HepG2 (cell line): Measurements from ENCODE around the gene GTF2F1. TPM values are rescaled to one million over a fixed set of nuclear protein-coding genes. Genes with fewer than 3 reads are reported as not detected.

ENCODE experiments used
- DRAP1 ChIP-seq: IDR thresholded peaks from 2 replicates; pipeline ENCODE4 v1.6.1; 2016; ENCODE audit warnings: missing genetic modification reagents, missing compliant biosample characterization
- HDAC6 ChIP-seq: fragments of 200-600 bp; sonication (generic); IDR thresholded peaks from 2 replicates; pipeline ENCODE4 v1.7.0; 2017; ENCODE audit warnings: mild to moderate bottlenecking, antibody characterized with exemption, low read length, low read depth
- NFAT5 ChIP-seq: sonication (generic); formaldehyde crosslinking; IDR thresholded peaks from 2 replicates; pipeline ENCODE4 v1.4.0; 2020; ENCODE audit warnings: missing genetic modification reagents
- RBFOX2 ChIP-seq: fragments of 200-400 bp; formaldehyde crosslinking; IDR thresholded peaks from 2 replicates; pipeline ENCODE4 v1.6.1; 2017; ENCODE audit warnings: low read depth, mild to moderate bottlenecking, low read length
- SMARCE1 ChIP-seq: fragments of 450-650 bp; IDR thresholded peaks from 2 replicates; pipeline ENCODE4 v1.6.1; 2017; ENCODE audit warnings: borderline replicate concordance
- SNAPC2 ChIP-seq: sonication (generic); formaldehyde crosslinking; IDR thresholded peaks from 2 replicates; pipeline ENCODE4 v1.8.1; 2022; ENCODE audit warnings: mild to moderate bottlenecking, missing genetic modification reagents
- SNAPC4 ChIP-seq: sonication (generic); formaldehyde crosslinking; IDR thresholded peaks from 2 replicates; pipeline ENCODE4 v1.4.0; 2020; ENCODE audit warnings: mild to moderate bottlenecking, missing genetic modification reagents
- ZMYM4 ChIP-seq: sonication (generic); formaldehyde crosslinking; IDR thresholded peaks from 2 replicates; pipeline ENCODE4 v1.8.1; 2023; ENCODE audit warnings: mild to moderate bottlenecking, missing genetic modification reagents
- ZNF34 ChIP-seq: sonication (generic); formaldehyde crosslinking; IDR thresholded peaks from 2 replicates; pipeline ENCODE4 v1.4.0; 2020; ENCODE audit warnings: mild to moderate bottlenecking, missing genetic modification reagents, borderline replicate concordance
- polyA plus RNA-seq, 8 experiments: library from polyadenylated mRNA; depleted of rRNA in 3 of 8; stranded (reverse) in 7 of 8; unstranded in 1 of 8; fragments of >200 nt; fragmentation: Illumina TruSeq in 4 of 8; extraction: Trizol in 4 of 8; gene quantifications; 2 replicates each; pipeline versions ENCODE4 v1.2.1 to v1.2.3, GENCODE V29; 2011 to 2016; ENCODE audit warnings: low read depth in 4 of 8, missing spikeins in 1 of 8, mixed read lengths in 1 of 8; ENCODE audit not compliant: insufficient read depth in 1 of 8
- total RNA-seq, 5 experiments: library from RNA; depleted of rRNA; stranded (reverse); fragments of >200 nt; fragmentation: Illumina TruSeq; extraction: Trizol; gene quantifications; 2 replicates each; pipeline ENCODE4 v1.2.3, GENCODE V29; 2016; ENCODE audit warnings: low read depth in 1 of 5
- TF ChIP-seq, protein P1 (sequence below): sonication (generic); formaldehyde crosslinking; IDR thresholded peaks from 2 replicates; pipeline ENCODE4 v1.9.0; 2021; ENCODE audit warnings: missing genetic modification reagents, borderline replicate concordance
- TF ChIP-seq, protein P2 (sequence below): sonication (generic); formaldehyde crosslinking; IDR thresholded peaks from 2 replicates; pipeline ENCODE4 v1.4.0; 2020; ENCODE audit warnings: low read depth, missing genetic modification reagents

GTF2F1 gene
- total and polyA plus RNA-seq, 2 of the 13 experiments (the other 11 are each of a cell fraction or from before 2014, with no cell fraction given) = 27.8 to 34.1 TPM

DNA sequence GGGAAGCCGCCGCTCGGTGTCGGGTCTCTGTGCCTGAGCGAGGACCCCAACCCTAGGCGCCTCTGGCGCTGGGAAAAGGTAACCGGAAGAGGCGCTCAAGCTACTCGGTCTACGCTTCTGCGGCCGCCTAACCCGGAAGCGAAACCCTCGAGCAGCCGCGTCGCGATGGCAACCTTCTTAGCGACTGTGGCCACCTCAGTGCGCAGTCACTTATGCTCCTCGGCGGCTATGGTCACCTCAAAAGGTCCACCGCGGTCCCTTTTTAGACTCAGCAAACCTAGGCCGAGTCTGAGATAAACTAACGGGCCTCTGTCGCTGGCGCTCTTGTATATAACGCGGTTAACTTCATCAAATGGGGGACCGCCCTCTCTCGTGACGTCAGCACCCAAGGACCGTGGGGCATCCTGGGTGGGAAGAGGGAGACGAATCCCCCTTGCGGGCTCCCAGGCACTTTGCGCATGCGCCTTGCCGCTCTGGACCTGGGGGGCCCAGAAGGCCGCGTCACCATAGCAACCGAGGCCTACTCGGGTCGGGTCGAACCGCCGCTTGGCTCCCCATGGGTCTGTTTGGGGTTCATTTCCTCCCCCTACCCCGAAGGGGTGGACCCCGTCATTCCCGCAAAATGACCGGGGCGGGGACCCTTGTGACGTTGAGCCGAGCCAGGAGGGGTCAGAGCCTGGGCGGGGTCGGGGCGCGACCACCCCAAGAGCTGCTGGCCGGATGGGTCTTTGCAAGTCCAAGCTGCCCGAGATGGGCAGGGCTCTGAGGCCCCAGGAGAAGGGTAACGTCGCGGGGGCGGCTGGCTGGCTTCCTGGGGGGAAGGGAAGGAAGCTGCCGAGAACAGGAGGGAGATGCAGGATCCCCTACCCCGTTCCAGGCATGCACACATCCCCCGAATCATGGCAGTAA, at the start of gene GTF2F1 (continued):
- TF ChIP-seq, protein P1, sequence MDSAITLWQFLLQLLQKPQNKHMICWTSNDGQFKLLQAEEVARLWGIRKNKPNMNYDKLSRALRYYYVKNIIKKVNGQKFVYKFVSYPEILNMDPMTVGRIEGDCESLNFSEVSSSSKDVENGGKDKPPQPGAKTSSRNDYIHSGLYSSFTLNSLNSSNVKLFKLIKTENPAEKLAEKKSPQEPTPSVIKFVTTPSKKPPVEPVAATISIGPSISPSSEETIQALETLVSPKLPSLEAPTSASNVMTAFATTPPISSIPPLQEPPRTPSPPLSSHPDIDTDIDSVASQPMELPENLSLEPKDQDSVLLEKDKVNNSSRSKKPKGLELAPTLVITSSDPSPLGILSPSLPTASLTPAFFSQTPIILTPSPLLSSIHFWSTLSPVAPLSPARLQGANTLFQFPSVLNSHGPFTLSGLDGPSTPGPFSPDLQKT (CRISPR knock-in tag) = no peak
- TF ChIP-seq, protein P2, sequence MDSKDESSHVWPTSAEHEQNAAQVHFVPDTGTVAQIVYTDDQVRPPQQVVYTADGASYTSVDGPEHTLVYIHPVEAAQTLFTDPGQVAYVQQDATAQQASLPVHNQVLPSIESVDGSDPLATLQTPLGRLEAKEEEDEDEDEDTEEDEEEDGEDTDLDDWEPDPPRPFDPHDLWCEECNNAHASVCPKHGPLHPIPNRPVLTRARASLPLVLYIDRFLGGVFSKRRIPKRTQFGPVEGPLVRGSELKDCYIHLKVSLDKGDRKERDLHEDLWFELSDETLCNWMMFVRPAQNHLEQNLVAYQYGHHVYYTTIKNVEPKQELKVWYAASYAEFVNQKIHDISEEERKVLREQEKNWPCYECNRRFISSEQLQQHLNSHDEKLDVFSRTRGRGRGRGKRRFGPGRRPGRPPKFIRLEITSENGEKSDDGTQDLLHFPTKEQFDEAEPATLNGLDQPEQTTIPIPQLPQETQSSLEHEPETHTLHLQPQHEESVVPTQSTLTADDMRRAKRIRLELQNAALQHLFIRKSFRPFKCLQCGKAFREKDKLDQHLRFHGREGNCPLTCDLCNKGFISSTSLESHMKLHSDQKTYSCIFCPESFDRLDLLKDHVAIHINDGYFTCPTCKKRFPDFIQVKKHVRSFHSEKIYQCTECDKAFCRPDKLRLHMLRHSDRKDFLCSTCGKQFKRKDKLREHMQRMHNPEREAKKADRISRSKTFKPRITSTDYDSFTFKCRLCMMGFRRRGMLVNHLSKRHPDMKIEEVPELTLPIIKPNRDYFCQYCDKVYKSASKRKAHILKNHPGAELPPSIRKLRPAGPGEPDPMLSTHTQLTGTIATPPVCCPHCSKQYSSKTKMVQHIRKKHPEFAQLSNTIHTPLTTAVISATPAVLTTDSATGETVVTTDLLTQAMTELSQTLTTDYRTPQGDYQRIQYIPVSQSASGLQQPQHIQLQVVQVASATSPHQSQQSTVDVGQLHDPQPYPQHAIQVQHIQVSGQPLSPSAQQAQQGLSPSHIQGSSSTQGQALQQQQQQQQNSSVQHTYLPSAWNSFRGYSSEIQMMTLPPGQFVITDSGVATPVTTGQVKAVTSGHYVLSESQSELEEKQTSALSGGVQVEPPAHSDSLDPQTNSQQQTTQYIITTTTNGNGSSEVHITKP (CRISPR knock-in tag) = peak; percentile 68; the same call in 1 of the 2 replicates
- 0 out of 2 replicates have a peak, but pooled peaks have one; percentile 30 for TF ChIP-seq SNAPC2 (CRISPR knock-in tag)
- no peak for TF ChIP-seq HDAC6
- no peak for TF ChIP-seq ZNF34 (CRISPR knock-in tag)
- TF ChIP-seq RBFOX2 = peak; percentile 73
- no peak for TF ChIP-seq SMARCE1
- peak; percentile 77; the same call in 1 of the 2 replicates for TF ChIP-seq NFAT5 (CRISPR knock-in tag)
- TF ChIP-seq ZMYM4 = no peak
- peak; percentile 28; the same call in 1 of the 2 replicates for TF ChIP-seq SNAPC4 (CRISPR knock-in tag)
- TF ChIP-seq DRAP1 (CRISPR knock-in tag) = 0 out of 2 replicates have a peak, but pooled peaks have one; percentile 28
